GM20000 (cell line): ENCODE data around the gene ITGB7.

Experiments
- DNase-seq: peaks from one replicate; pipeline ENCODE4 v3.0.0; 2012; ENCODE audit warnings: low spot score
- TF ChIP-seq, protein P1 (sequence below): IDR thresholded peaks from 2 replicates; pipeline ENCODE4 v1.5.1; 2012; ENCODE audit warnings: mild to moderate bottlenecking, control low read depth; ENCODE audit errors: extremely low read depth, missing control alignments

The ITGB7 gene, protein sequence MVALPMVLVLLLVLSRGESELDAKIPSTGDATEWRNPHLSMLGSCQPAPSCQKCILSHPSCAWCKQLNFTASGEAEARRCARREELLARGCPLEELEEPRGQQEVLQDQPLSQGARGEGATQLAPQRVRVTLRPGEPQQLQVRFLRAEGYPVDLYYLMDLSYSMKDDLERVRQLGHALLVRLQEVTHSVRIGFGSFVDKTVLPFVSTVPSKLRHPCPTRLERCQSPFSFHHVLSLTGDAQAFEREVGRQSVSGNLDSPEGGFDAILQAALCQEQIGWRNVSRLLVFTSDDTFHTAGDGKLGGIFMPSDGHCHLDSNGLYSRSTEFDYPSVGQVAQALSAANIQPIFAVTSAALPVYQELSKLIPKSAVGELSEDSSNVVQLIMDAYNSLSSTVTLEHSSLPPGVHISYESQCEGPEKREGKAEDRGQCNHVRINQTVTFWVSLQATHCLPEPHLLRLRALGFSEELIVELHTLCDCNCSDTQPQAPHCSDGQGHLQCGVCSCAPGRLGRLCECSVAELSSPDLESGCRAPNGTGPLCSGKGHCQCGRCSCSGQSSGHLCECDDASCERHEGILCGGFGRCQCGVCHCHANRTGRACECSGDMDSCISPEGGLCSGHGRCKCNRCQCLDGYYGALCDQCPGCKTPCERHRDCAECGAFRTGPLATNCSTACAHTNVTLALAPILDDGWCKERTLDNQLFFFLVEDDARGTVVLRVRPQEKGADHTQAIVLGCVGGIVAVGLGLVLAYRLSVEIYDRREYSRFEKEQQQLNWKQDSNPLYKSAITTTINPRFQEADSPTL

DNA sequence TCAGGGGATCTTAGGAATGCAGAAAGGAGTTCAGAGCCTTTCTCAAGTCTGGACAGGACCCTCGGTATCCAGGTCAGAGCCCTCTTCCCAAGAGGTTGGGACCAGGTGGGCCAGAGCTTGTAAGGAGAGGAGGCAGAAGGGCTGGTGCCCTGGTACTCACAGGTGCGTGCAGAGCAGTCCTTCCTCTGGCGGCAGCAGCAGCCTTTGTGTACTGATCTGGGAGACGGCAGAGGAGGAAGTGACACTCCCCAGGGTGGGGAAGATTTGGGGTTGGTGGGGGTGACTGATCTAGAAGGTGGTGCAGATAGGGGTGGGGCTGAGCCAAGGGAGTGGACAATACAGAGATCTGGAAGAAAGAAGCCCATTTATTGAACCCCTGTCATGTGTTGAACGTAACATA, at the start of gene ITGB7:
Gene ITGB7, minus strand, starts transcription at position 210 of the 400 bp plus-strand sequence. CDS start 6,808 bp downstream, outside the sequence.
- DNase-seq: peak; percentile 83
- TF ChIP-seq, protein P1, sequence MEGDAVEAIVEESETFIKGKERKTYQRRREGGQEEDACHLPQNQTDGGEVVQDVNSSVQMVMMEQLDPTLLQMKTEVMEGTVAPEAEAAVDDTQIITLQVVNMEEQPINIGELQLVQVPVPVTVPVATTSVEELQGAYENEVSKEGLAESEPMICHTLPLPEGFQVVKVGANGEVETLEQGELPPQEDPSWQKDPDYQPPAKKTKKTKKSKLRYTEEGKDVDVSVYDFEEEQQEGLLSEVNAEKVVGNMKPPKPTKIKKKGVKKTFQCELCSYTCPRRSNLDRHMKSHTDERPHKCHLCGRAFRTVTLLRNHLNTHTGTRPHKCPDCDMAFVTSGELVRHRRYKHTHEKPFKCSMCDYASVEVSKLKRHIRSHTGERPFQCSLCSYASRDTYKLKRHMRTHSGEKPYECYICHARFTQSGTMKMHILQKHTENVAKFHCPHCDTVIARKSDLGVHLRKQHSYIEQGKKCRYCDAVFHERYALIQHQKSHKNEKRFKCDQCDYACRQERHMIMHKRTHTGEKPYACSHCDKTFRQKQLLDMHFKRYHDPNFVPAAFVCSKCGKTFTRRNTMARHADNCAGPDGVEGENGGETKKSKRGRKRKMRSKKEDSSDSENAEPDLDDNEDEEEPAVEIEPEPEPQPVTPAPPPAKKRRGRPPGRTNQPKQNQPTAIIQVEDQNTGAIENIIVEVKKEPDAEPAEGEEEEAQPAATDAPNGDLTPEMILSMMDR: no peak

DNA sequence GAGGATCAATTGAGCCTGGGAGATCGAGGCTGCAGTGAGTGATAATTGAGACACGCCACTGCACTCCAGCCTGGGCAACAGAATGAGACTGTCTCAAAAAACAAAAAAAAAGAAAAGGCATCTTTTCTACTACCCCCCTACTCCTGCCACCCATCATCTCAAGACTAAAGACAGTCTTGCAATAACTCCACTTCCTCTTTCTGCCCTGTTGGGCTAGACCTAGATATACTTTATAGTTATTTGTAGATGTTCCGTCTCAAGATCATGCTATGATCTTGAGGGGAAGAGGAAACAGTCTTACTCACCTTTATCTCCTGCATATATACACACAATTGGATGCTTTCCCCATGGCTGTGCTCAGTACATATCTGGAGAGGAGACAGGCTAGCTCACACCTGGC, 48.9 kb upstream of the ITGB7 start:
- TF ChIP-seq, protein P1: no peak

DNA sequence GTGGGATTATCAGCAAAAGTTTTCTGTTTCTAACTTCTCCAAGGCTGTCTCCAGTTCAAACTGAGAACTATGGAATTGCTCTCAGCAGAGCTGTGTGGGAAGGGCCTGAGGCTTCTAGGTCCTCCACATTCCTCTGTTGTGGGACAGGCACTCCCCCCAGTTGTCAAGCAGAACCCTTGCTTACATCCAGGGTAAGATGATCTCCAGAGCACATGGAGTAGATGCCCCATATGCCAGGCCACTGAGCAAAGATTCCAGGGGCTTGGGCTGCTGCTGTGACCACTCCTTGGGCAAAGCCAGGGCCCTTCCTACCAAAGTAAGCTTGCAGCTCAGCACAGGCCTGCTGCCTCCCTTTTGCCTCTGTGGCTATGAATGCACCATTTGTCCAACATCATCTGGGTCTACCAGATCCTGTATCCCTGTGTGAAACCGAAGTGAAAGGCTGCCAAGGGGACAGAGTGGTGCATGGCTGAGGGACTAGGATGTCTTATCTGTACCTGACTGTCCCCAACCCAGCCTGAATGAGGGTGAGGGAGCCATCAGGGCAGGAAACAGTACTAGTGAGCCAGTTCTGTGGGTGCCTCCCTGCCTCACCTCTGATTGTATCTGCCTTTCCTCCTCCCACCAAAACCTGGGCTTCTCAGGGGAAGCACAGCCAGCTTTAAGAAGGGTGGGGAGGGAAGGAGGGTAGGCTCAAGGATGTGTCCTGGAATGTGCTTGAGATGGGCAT, 47.9 kb upstream of the ITGB7 start:
- TF ChIP-seq, protein P1: no peak
- no peak for DNase-seq

More for the DNA sequence above, 48.9 kb upstream of the ITGB7 start:
- DNase-seq: peak; percentile 62

DNA sequence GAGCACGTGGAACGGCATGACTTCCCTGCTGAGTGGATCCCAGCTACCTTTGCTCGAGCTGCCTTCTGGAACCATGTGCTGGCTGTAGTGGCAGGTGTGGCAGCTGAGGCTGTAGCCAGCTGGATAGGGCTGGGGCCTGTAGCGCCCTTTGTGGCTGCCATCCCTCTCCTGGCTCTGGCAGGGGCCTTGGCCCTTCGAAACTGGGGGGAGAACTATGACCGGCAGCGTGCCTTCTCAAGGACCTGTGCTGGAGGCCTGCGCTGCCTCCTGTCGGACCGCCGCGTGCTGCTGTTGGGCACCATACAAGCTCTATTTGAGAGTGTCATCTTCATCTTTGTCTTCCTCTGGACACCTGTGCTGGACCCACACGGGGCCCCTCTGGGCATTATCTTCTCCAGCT, 46.2 kb upstream of the ITGB7 start:
- no peak for DNase-seq
- TF ChIP-seq, protein P1: no peak

DNA sequence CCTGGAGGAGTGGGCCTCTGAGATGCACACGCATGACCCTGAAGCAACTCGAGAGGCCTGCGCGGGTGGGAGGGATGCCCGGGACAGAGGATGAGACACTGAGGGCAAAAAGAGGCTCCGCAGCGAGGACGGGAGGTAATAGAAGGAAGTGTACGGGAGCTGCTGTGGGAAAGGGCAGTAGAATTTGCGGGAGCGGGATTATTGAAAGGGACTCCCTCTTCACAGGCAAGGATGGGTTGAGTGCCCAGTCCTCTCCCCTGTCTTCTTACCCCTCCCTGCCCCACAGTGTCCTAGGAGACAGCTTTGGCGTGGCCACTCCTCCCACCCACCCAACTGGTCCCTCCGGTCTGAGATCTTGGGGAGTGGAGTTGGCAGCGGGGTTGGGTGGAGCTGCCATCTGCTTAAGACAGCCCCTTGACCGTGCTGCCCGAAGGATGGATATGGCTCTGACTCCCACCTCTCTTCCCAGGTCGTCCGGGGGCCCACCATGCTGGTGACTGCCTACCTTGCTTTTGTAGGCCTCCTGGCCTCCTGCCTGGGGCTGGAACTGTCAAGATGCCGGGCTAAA, 45.4 kb upstream of the ITGB7 start:
- no peak for DNase-seq
- TF ChIP-seq, protein P1: no peak

DNA sequence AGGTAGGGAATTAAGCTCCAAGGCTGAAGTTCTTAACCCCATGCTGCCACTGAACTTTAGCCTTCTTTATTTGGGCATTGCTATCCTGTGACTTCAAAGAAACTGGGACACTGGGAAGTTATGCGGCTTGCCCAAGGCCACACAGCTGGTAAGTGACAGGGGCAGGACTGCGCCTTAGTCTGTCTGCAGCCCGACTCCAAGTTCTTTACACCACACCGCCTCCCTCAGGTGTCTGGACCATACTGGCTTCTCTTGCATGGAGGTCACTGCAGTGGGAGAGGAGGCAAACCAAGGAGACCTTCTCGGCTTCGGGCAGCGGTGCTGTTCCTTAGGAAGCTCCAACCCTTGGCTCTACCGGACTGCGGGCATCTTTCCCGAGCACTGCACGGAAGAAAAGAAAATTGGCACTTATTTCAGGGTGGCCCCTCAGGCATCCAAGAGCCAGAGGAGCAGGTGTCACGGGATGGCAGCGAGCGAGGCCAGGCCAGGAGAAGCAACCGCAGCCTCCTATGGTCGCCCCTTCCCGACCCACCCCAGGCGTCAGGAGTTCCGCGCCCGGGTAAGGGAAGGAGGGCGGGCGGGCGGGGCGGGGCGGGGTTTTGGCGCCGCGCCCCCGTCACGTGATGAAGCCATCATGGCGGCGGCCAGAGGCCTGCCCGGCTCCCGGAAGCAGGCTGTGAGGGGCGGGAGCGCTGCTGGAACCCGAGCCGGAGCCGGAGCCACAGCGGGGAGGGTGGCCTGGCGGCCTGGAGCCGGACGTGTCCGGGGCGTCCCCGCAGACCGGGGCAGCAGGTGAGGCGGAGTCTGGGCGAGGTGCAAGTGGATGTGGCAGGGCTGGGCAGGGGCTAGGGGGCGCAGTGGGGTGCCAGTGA, 44.7 kb upstream of the ITGB7 start:
- peak; percentile 93 for DNase-seq

More for the DNA sequence above, 44.7 kb upstream of the ITGB7 start:
- TF ChIP-seq, protein P1: peak; percentile 49
